ENCODE results near the gene ANKS1B. TPM values are rescaled to one million over a fixed set of nuclear protein-coding genes. Genes with fewer than 3 reads are reported as not detected.

ANKS1B gene
- total RNA-seq, 1 experiment from 2014 or later, result 18.8 TPM

- no peak overlapping the region for H3K4me3 Mint-ChIP-seq (ENCODE audit: unreplicated experiment)
- no peaks in the 10 kb centered on the region for H3K27me3 Mint-ChIP-seq (ENCODE audit: insufficient read depth, unreplicated experiment)
- intact Hi-C loops (cut with micrococcal nuclease), result no loop called here
- H3K4me1 Mint-ChIP-seq (ENCODE audit: insufficient read depth, unreplicated experiment), result peaks cover 5% of the 10 kb centered on the region
- peaks cover 2% of the 10 kb centered on the region for H3K36me3 Mint-ChIP-seq (ENCODE audit: insufficient read depth, unreplicated experiment)
- ChIA-PET POLR2A (no interaction called here), CTCF (no interaction called here)
- TF ChIP-seq CTCF (IDR thresholded peaks at IDR 0.05; ENCODE audit: unreplicated experiment), result no peak
- no peak overlapping the region for H3K27ac Mint-ChIP-seq (ENCODE audit: low read depth, unreplicated experiment)
- no peaks in the 10 kb centered on the region for H3K9me3 Mint-ChIP-seq (ENCODE audit: unreplicated experiment)
- BruUV-seq (replicated peaks), result no TSS peak
- DNase-seq (ENCODE audit: unreplicated experiment), result no peak
Measured at GRCh38 chr12:99966429-99966828, 18.3 kb downstream of the ANKS1B start.

GRCh38 chr12:99960311-99960710, 24.4 kb downstream of the ANKS1B start:
- Mint-ChIP-seq H3K9me3 (ENCODE audit: unreplicated experiment) (no peaks in the 10 kb centered on the region), H3K27ac (ENCODE audit: low read depth, unreplicated experiment) (no peak overlapping the region)
- intact Hi-C loops (cut with micrococcal nuclease), result no loop called here

GRCh38 chr12:99959549-99960170, 25.1 kb downstream of the ANKS1B start:
- intact Hi-C loops (cut with micrococcal nuclease), result loop anchor here (5.0 kb wide), 1 partner anchor 42 kb away; no protein-coding TSS in a partner anchor
- CTCF ChIA-PET, result interaction anchor here (0.6 to 1.1 kb wide), 3 partner anchors 15 to 47 kb away, joined by 3 to 4 read pairs (median 3); no protein-coding TSS in a partner anchor
- no peak for TF ChIP-seq CTCF (IDR thresholded peaks at IDR 0.05; ENCODE audit: unreplicated experiment)
- no peaks in the 10 kb centered on the region for H3K9me3 Mint-ChIP-seq (ENCODE audit: unreplicated experiment)
- H3K27ac Mint-ChIP-seq (ENCODE audit: low read depth, unreplicated experiment), result no peak overlapping the region
- no TSS peak for BruUV-seq (replicated peaks)
- POLR2A ChIA-PET, result interaction anchor here (0.6 to 2.5 kb wide), 11 partner anchors 9 to 167 kb away, joined by 3 to 15 read pairs (median 6); partner anchors contain the start of gene ANKS1B
- peak; percentile 90 for DNase-seq (ENCODE audit: unreplicated experiment)
- peaks cover 5% of the 10 kb centered on the region for H3K36me3 Mint-ChIP-seq (ENCODE audit: insufficient read depth, unreplicated experiment)
- peaks cover 16% of the 10 kb centered on the region for H3K4me1 Mint-ChIP-seq (ENCODE audit: insufficient read depth, unreplicated experiment)
- H3K4me3 Mint-ChIP-seq (ENCODE audit: unreplicated experiment), result no peak overlapping the region
- H3K27me3 Mint-ChIP-seq (ENCODE audit: insufficient read depth, unreplicated experiment), result no peaks in the 10 kb centered on the region

More at GRCh38 chr12:99960311-99960710, 24.4 kb downstream of the ANKS1B start:
- POLR2A ChIA-PET, result interaction anchor here (0.6 to 2.5 kb wide), 11 partner anchors 10 to 166 kb away, joined by 3 to 15 read pairs (median 6); partner anchors contain the start of gene ANKS1B
- DNase-seq (ENCODE audit: unreplicated experiment), result peak; percentile 58
- no TSS peak for BruUV-seq (replicated peaks)
- CTCF ChIA-PET, result interaction anchor here (0.9 kb wide), 1 partner anchor 47 kb away, joined by 4 read pairs; no protein-coding TSS in a partner anchor
- H3K27me3 Mint-ChIP-seq (ENCODE audit: insufficient read depth, unreplicated experiment), result no peaks in the 10 kb centered on the region
- no peak for TF ChIP-seq CTCF (IDR thresholded peaks at IDR 0.05; ENCODE audit: unreplicated experiment)
- H3K36me3 Mint-ChIP-seq (ENCODE audit: insufficient read depth, unreplicated experiment), result peaks cover 5% of the 10 kb centered on the region
- H3K4me1 Mint-ChIP-seq (ENCODE audit: insufficient read depth, unreplicated experiment), result peaks cover 10% of the 10 kb centered on the region
- no peak overlapping the region for H3K4me3 Mint-ChIP-seq (ENCODE audit: unreplicated experiment)

- Mint-ChIP-seq H3K36me3 (ENCODE audit: insufficient read depth, unreplicated experiment) (peaks cover 5% of the 10 kb centered on the region), H3K4me1 (ENCODE audit: insufficient read depth, unreplicated experiment) (peaks cover 32% of the 10 kb centered on the region), H3K27me3 (ENCODE audit: insufficient read depth, unreplicated experiment) (no peaks in the 10 kb centered on the region), H3K27ac (ENCODE audit: low read depth, unreplicated experiment) (no peak overlapping the region), H3K9me3 (ENCODE audit: unreplicated experiment) (no peaks in the 10 kb centered on the region), H3K4me3 (ENCODE audit: unreplicated experiment) (no peak overlapping the region)
- no TSS peak for BruUV-seq (replicated peaks)
- intact Hi-C loops (cut with micrococcal nuclease), result loop anchor here (5.0 kb wide), 1 partner anchor 41 kb away; no protein-coding TSS in a partner anchor
- ChIA-PET CTCF (interaction anchor here (0.6 kb wide), 1 partner anchor 1884 kb away, joined by 3 read pairs; no protein-coding TSS in a partner anchor), POLR2A (interaction anchor here (2.5 kb wide), 1 partner anchor 48 kb away, joined by 11 read pairs; no protein-coding TSS in a partner anchor)
- TF ChIP-seq CTCF (IDR thresholded peaks at IDR 0.05; ENCODE audit: unreplicated experiment), result no peak
- peak; percentile 27 for DNase-seq (ENCODE audit: unreplicated experiment)
Measured at GRCh38 chr12:99957866-99958466, 26.8 kb downstream of the ANKS1B start.

Measured in MCF 10A (cell line).